ENCODE data around the gene SPHK2. TPM values are rescaled to one million over a fixed set of nuclear protein-coding genes. Genes with fewer than 3 reads are reported as not detected.

SPHK2 gene
- total RNA-seq, 2 experiments from 2014 or later: 18.2 to 33.3 TPM

GRCh38 chr19:48588670-48589401 is 30.5 kb upstream of the SPHK2 start:
- CTCF ChIA-PET (ENCODE audit: unreplicated experiment): no interaction called here
- Histone ChIP-seq H3K4me3 (ENCODE audit: low read depth, low read length, poor library complexity, severe bottlenecking) (peak overlapping the region; percentile 48), H4K20me1 (ENCODE audit: insufficient read depth, low read length) (no peaks in the 10 kb centered on the region), H3K4me1 (ENCODE audit: insufficient read depth, low read length, poor library complexity, severe bottlenecking) (peaks cover 4% of the 10 kb centered on the region), H3K79me2 (ENCODE audit: insufficient read depth, low read depth, low read length) (no peaks in the 10 kb centered on the region), H3K36me3 (ENCODE audit: insufficient read depth, low read length) (no peaks in the 10 kb centered on the region), H3K27ac (ENCODE audit: low read depth, low read length, poor library complexity, severe bottlenecking) (no peak overlapping the region), H3K9me3 (ENCODE audit: low read length) (no peaks in the 10 kb centered on the region), H2AFZ (ENCODE audit: low read length) (0 out of 2 replicates have a peak overlapping the region, but pooled peaks have one; percentile 30), H3K9me2 (ENCODE audit: insufficient read depth, low read length) (no peaks in the 10 kb centered on the region), H3K4me2 (ENCODE audit: low read length) (peak overlapping the region; percentile 56)
- POLR2A ChIA-PET: no interaction called here
- BruUV-seq (replicated peaks): no TSS peak
- peak; percentile 87 for DNase-seq (ENCODE audit: low spot score)
- intact Hi-C loops (cut with micrococcal nuclease; ENCODE audit: unreplicated experiment): no loop called here
- TF ChIP-seq EZH2phosphoT487 (IDR thresholded peaks at IDR 0.05; ENCODE audit: borderline replicate concordance, low read depth, low read length) (no peak), CTCF (conservative IDR thresholded peaks at IDR 0.05; ENCODE audit: low read length) (peak; percentile 94)

GRCh38 chr19:48591021-48591420 is 28.3 kb upstream of the SPHK2 start:
- Histone ChIP-seq H3K9me2 (ENCODE audit: insufficient read depth, low read length) (no peaks in the 10 kb centered on the region), H3K4me3 (ENCODE audit: low read depth, low read length, poor library complexity, severe bottlenecking) (no peak overlapping the region), H3K79me2 (ENCODE audit: insufficient read depth, low read depth, low read length) (no peaks in the 10 kb centered on the region), H3K36me3 (ENCODE audit: insufficient read depth, low read length) (no peaks in the 10 kb centered on the region), H2AFZ (ENCODE audit: low read length) (no peak overlapping the region), H3K4me2 (ENCODE audit: low read length) (no peak overlapping the region), H4K20me1 (ENCODE audit: insufficient read depth, low read length) (no peaks in the 10 kb centered on the region), H3K27ac (ENCODE audit: low read depth, low read length, poor library complexity, severe bottlenecking) (no peak overlapping the region), H3K4me1 (ENCODE audit: insufficient read depth, low read length, poor library complexity, severe bottlenecking) (no peaks in the 10 kb centered on the region), H3K9me3 (ENCODE audit: low read length) (no peaks in the 10 kb centered on the region)
- POLR2A ChIA-PET: no interaction called here
- DNase-seq (ENCODE audit: low spot score): no peak
- TF ChIP-seq CTCF (conservative IDR thresholded peaks at IDR 0.05; ENCODE audit: low read length) (no peak), EZH2phosphoT487 (IDR thresholded peaks at IDR 0.05; ENCODE audit: borderline replicate concordance, low read depth, low read length) (no peak)
- intact Hi-C loops (cut with micrococcal nuclease; ENCODE audit: unreplicated experiment): no loop called here
- no TSS peak for BruUV-seq (replicated peaks)
- CTCF ChIA-PET (ENCODE audit: unreplicated experiment): no interaction called here

GRCh38 chr19:48595171-48595570 is 24.1 kb upstream of the SPHK2 start:
- Histone ChIP-seq H3K9me3 (ENCODE audit: low read length) (no peaks in the 10 kb centered on the region), H3K9me2 (ENCODE audit: insufficient read depth, low read length) (no peaks in the 10 kb centered on the region), H3K36me3 (ENCODE audit: insufficient read depth, low read length) (no peaks in the 10 kb centered on the region), H3K79me2 (ENCODE audit: insufficient read depth, low read depth, low read length) (no peaks in the 10 kb centered on the region), H3K4me3 (ENCODE audit: low read depth, low read length, poor library complexity, severe bottlenecking) (no peak overlapping the region), H3K27ac (ENCODE audit: low read depth, low read length, poor library complexity, severe bottlenecking) (no peak overlapping the region), H2AFZ (ENCODE audit: low read length) (no peak overlapping the region), H3K4me1 (ENCODE audit: insufficient read depth, low read length, poor library complexity, severe bottlenecking) (no peaks in the 10 kb centered on the region), H3K4me2 (ENCODE audit: low read length) (no peak overlapping the region), H4K20me1 (ENCODE audit: insufficient read depth, low read length) (no peaks in the 10 kb centered on the region)
- intact Hi-C loops (cut with micrococcal nuclease; ENCODE audit: unreplicated experiment): no loop called here
- no peak for DNase-seq (ENCODE audit: low spot score)
- no peak for TF ChIP-seq CTCF (conservative IDR thresholded peaks at IDR 0.05; ENCODE audit: low read length)
- no peak for TF ChIP-seq EZH2phosphoT487 (IDR thresholded peaks at IDR 0.05; ENCODE audit: borderline replicate concordance, low read depth, low read length)
- ChIA-PET POLR2A (interaction anchor here (0.7 kb wide), 1 partner anchor 1420 kb away, joined by 4 read pairs; no protein-coding TSS in a partner anchor), CTCF (ENCODE audit: unreplicated experiment) (no interaction called here)
- BruUV-seq (replicated peaks): no TSS peak

Data from OCI-LY7 (cell line).